Stimulated activated naive B cell treated with anti-CD40 and anti-IgM and Interleukin-4, amounts not matched to agents 10 μg/mL and 1 μg/mL and 100 μg/mL, for 72 hours (primary cell): Measurements from ENCODE around the gene C1orf105.
"Not testable (repeated sequence)": the region's sequence is repeated elsewhere in the genome, so short reads cannot be mapped to it uniquely, and the experiment has no call there.

ENCODE experiments used
- ATAC-seq, 2 donors: fragments of 150-1000 bp; cut with Tn5 transposase; replicated peaks; 2 replicates each; pipeline ENCODE4 v1.10.0; 2021; ENCODE audit warnings: moderate library complexity in 1 of 2
- DNase-seq: peaks from one replicate; pipeline ENCODE4 v3.0.0; 2021
- H3K27ac Mint-ChIP-seq: one replicate; pipeline ENCODE4 v1.8.0; 2022; ENCODE audit warnings: mild to moderate bottlenecking, mixed read lengths
- H3K27me3 Mint-ChIP-seq, 2 donors: one replicate each; pipeline ENCODE4 v1.8.0; 2022; ENCODE audit warnings: mixed read lengths in 2 of 2
- H3K36me3 Mint-ChIP-seq, 2 donors: one replicate each; pipeline ENCODE4 v1.8.0; 2022; ENCODE audit warnings: mixed read lengths in 2 of 2, mild to moderate bottlenecking in 1 of 2
- H3K4me1 Mint-ChIP-seq, 2 donors: one replicate each; pipeline ENCODE4 v1.8.0; 2022; ENCODE audit warnings: mixed read lengths in 2 of 2, mild to moderate bottlenecking in 1 of 2
- H3K4me3 Mint-ChIP-seq, 2 donors: one replicate each; pipeline ENCODE4 v1.8.0; 2022; ENCODE audit warnings: mild to moderate bottlenecking in 2 of 2, mixed read lengths in 2 of 2, moderate library complexity in 1 of 2
- H3K9me3 Mint-ChIP-seq, 2 donors: one replicate each; pipeline ENCODE4 v1.8.0; 2022; ENCODE audit warnings: mixed read lengths in 2 of 2, mild to moderate bottlenecking in 1 of 2

The C1orf105 gene

GRCh38 chr1:172427191-172427590, 6.7 kb downstream of the C1orf105 start:
- H3K27me3 Mint-ChIP-seq: no peaks in the 10 kb centered on the region
- peaks cover 2% of the 10 kb centered on the region in 2 donors for H3K4me1 Mint-ChIP-seq
- H3K9me3 Mint-ChIP-seq: no peaks in the 10 kb centered on the region
- ATAC-seq (no peak), DNase-seq (no peak)
- H3K27ac Mint-ChIP-seq: no peak overlapping the region
- no peak overlapping the region for H3K4me3 Mint-ChIP-seq
- no peaks in the 10 kb centered on the region for H3K36me3 Mint-ChIP-seq

GRCh38 chr1:172429331-172430127, 9.0 kb downstream of the C1orf105 start:
- no peaks in the 10 kb centered on the region for H3K27me3 Mint-ChIP-seq
- H3K9me3 Mint-ChIP-seq: peaks cover 0 to 2% of the 10 kb centered on the region in 2 donors
- no peak overlapping the region for H3K4me3 Mint-ChIP-seq
- DNase-seq (no peak), ATAC-seq (peak; percentile 38 to 42)
- H3K36me3 Mint-ChIP-seq: no peaks in the 10 kb centered on the region
- H3K27ac Mint-ChIP-seq: no peak overlapping the region
- H3K4me1 Mint-ChIP-seq: peaks cover 12 to 18% of the 10 kb centered on the region in 2 donors

GRCh38 chr1:172430128-172430454, 9.6 kb downstream of the C1orf105 start:
- no peaks in the 10 kb centered on the region for H3K27me3 Mint-ChIP-seq
- no peaks in the 10 kb centered on the region for H3K36me3 Mint-ChIP-seq
- no peak overlapping the region for H3K4me3 Mint-ChIP-seq
- H3K4me1 Mint-ChIP-seq: peaks cover 12 to 21% of the 10 kb centered on the region in 2 donors
- DNase-seq (no peak), ATAC-seq (no peak)
- no peak overlapping the region for H3K27ac Mint-ChIP-seq
- H3K9me3 Mint-ChIP-seq: peaks cover 0 to 2% of the 10 kb centered on the region in 2 donors

- Mint-ChIP-seq H3K4me3 (no peak overlapping the region), H3K4me1 (peaks cover 16 to 21% of the 10 kb centered on the region in 2 donors), H3K9me3 (peaks cover 0 to 2% of the 10 kb centered on the region in 2 donors), H3K36me3 (peaks cover 4 to 9% of the 10 kb centered on the region in 2 donors), H3K27ac (no peak overlapping the region), H3K27me3 (no peaks in the 10 kb centered on the region)
- ATAC-seq (no peak), DNase-seq (no peak)
Measured at GRCh38 chr1:172431204-172431603, 10.7 kb downstream of the C1orf105 start.

- DNase-seq (no peak), ATAC-seq (no peak)
- H3K27me3 Mint-ChIP-seq: no peaks in the 10 kb centered on the region
- peaks cover 0 to 2% of the 10 kb centered on the region in 2 donors for H3K9me3 Mint-ChIP-seq
- peaks cover 16 to 21% of the 10 kb centered on the region in 2 donors for H3K4me1 Mint-ChIP-seq
- peaks cover 4 to 9% of the 10 kb centered on the region in 2 donors for H3K36me3 Mint-ChIP-seq
- no peak overlapping the region for H3K4me3 Mint-ChIP-seq
- no peak overlapping the region for H3K27ac Mint-ChIP-seq
Measured at GRCh38 chr1:172431721-172432192, 11.3 kb downstream of the C1orf105 start.

- Mint-ChIP-seq H3K36me3 (peaks cover 20 to 39% of the 10 kb centered on the region in 2 donors), H3K4me1 (peaks cover 33 to 39% of the 10 kb centered on the region in 2 donors)
- H3K4me3 Mint-ChIP-seq, H3K27ac Mint-ChIP-seq, H3K9me3 Mint-ChIP-seq, H3K27me3 Mint-ChIP-seq, DNase-seq, ATAC-seq: not testable (repeated sequence)
Measured at GRCh38 chr1:172437183-172437582, 16.7 kb downstream of the C1orf105 start.

GRCh38 chr1:172442404-172442803, 21.9 kb downstream of the C1orf105 start:
- ATAC-seq (no peak), DNase-seq (no peak)
- H3K27me3 Mint-ChIP-seq: no peaks in the 10 kb centered on the region
- H3K27ac Mint-ChIP-seq: no peak overlapping the region
- no peaks in the 10 kb centered on the region for H3K9me3 Mint-ChIP-seq
- H3K4me3 Mint-ChIP-seq: no peak overlapping the region
- H3K4me1 Mint-ChIP-seq: peaks cover 30 to 39% of the 10 kb centered on the region in 2 donors
- H3K36me3 Mint-ChIP-seq: peaks cover 20 to 38% of the 10 kb centered on the region in 2 donors

- H3K4me1 Mint-ChIP-seq: peaks cover 30 to 39% of the 10 kb centered on the region in 2 donors
- DNase-seq (no peak), ATAC-seq (no peak)
- no peaks in the 10 kb centered on the region for H3K27me3 Mint-ChIP-seq
- no peaks in the 10 kb centered on the region for H3K9me3 Mint-ChIP-seq
- peak overlapping the region; percentile 89 to 94 for H3K4me3 Mint-ChIP-seq
- peaks cover 20 to 37% of the 10 kb centered on the region in 2 donors for H3K36me3 Mint-ChIP-seq
- peak overlapping the region; percentile 97 for H3K27ac Mint-ChIP-seq
Measured at GRCh38 chr1:172442843-172443565, 22.5 kb downstream of the C1orf105 start.

- H3K9me3 Mint-ChIP-seq: no peaks in the 10 kb centered on the region
- H3K4me1 Mint-ChIP-seq: peaks cover 30 to 39% of the 10 kb centered on the region in 2 donors
- ATAC-seq (peak; percentile 100), DNase-seq (peak; percentile 87)
- peak within 1 kb of the TSS; percentile 89 to 94 for H3K4me3 Mint-ChIP-seq
- H3K27ac Mint-ChIP-seq: peak within 1 kb of the TSS; percentile 97
- H3K27me3 Mint-ChIP-seq: no peaks in the 10 kb centered on the region
- H3K36me3 Mint-ChIP-seq: peaks cover 17 to 32% of the 10 kb centered on the region in 2 donors
Measured at GRCh38 chr1:172443666-172444453, 23.4 kb downstream of the C1orf105 start, which contains the start of gene PIGC. TSS of gene PIGC (minus strand) at chr1:172444069. CDS start at chr1:172442622, 1,447 bp downstream.

GRCh38 chr1:172446547-172446946, 26.1 kb downstream of the C1orf105 start:
- Mint-ChIP-seq H3K27ac (no peak overlapping the region), H3K4me1 (peaks cover 19 to 38% of the 10 kb centered on the region in 2 donors), H3K36me3 (peaks cover 10 to 13% of the 10 kb centered on the region in 2 donors), H3K4me3 (no peak overlapping the region), H3K9me3 (no peaks in the 10 kb centered on the region), H3K27me3 (no peaks in the 10 kb centered on the region)
- ATAC-seq (no peak), DNase-seq (no peak)

GRCh38 chr1:172447641-172448040, 27.2 kb downstream of the C1orf105 start:
- H3K9me3 Mint-ChIP-seq: no peaks in the 10 kb centered on the region
- no peak for DNase-seq
- H3K36me3 Mint-ChIP-seq: peaks cover under 1 to 3% of the 10 kb centered on the region in 2 donors
- peaks cover 8 to 27% of the 10 kb centered on the region in 2 donors for H3K4me1 Mint-ChIP-seq
- H3K27ac Mint-ChIP-seq: no peak overlapping the region
- H3K27me3 Mint-ChIP-seq: no peaks in the 10 kb centered on the region
- no peak for ATAC-seq
- no peak overlapping the region for H3K4me3 Mint-ChIP-seq

GRCh38 chr1:172448995-172449584, 28.6 kb downstream of the C1orf105 start:
- DNase-seq (no peak), ATAC-seq (no peak)
- Mint-ChIP-seq H3K4me3 (no peak overlapping the region), H3K4me1 (peaks cover 5 to 17% of the 10 kb centered on the region in 2 donors), H3K27ac (no peak overlapping the region), H3K9me3 (no peaks in the 10 kb centered on the region), H3K36me3 (no peaks in the 10 kb centered on the region), H3K27me3 (no peaks in the 10 kb centered on the region)

GRCh38 chr1:172449585-172450523, 29.4 kb downstream of the C1orf105 start:
- H3K4me3 Mint-ChIP-seq: peak overlapping the region; percentile 11 to 52
- H3K36me3 Mint-ChIP-seq: no peaks in the 10 kb centered on the region
- ATAC-seq (peak; percentile 90 to 93), DNase-seq (peak; percentile 17)
- H3K27ac Mint-ChIP-seq: no peak overlapping the region
- peaks cover 0 to 5% of the 10 kb centered on the region in 2 donors for H3K27me3 Mint-ChIP-seq
- H3K4me1 Mint-ChIP-seq: peaks cover 2 to 12% of the 10 kb centered on the region in 2 donors
- H3K9me3 Mint-ChIP-seq: no peaks in the 10 kb centered on the region
